GM19238 (cell line): ENCODE results near the gene LRRIQ4.

Source experiments
- DNase-seq: peaks from one replicate; pipeline ENCODE4 v3.0.0; 2011; ENCODE audit warnings: low spot score; ENCODE audit not compliant: insufficient read length

LRRIQ4 gene

GRCh38 chr3:169809230-169809795 lies 3.4 kb upstream of the LRRIQ4 start:
- no peak for DNase-seq

GRCh38 chr3:169811631-169812331 lies 889 bp upstream of the LRRIQ4 start:
- no peak for DNase-seq

GRCh38 chr3:169813278-169813677 lies 608 bp downstream of the LRRIQ4 start:
- no peak for DNase-seq

GRCh38 chr3:169813757-169814517 lies 1.3 kb downstream of the LRRIQ4 start:
- peak; percentile 46 for DNase-seq

GRCh38 chr3:169815590-169816150 lies 3.0 kb downstream of the LRRIQ4 start:
- no peak for DNase-seq

GRCh38 chr3:169818316-169818715 lies 5.6 kb downstream of the LRRIQ4 start:
- no peak for DNase-seq

- no peak for DNase-seq
Observed at GRCh38 chr3:169822091-169822490, 9.4 kb downstream of the LRRIQ4 start.

GRCh38 chr3:169822540-169822939 lies 9.9 kb downstream of the LRRIQ4 start:
- no peak for DNase-seq

GRCh38 chr3:169822983-169823382 lies 10.3 kb downstream of the LRRIQ4 start:
- DNase-seq = no peak

GRCh38 chr3:169825316-169825715 lies 12.6 kb downstream of the LRRIQ4 start:
- no peak for DNase-seq

- DNase-seq = no peak
Observed at GRCh38 chr3:169827712-169828111, 15.0 kb downstream of the LRRIQ4 start.

GRCh38 chr3:169835533-169835932 lies 22.9 kb downstream of the LRRIQ4 start:
- no peak for DNase-seq

- DNase-seq = no peak
Observed at GRCh38 chr3:169836078-169836941, 23.6 kb downstream of the LRRIQ4 start.

- DNase-seq = no peak
Observed at GRCh38 chr3:169836942-169837275, 24.2 kb downstream of the LRRIQ4 start.

- no peak for DNase-seq
Observed at GRCh38 chr3:169838511-169839030, 25.9 kb downstream of the LRRIQ4 start.

- no peak for DNase-seq
Observed at GRCh38 chr3:169841171-169841570, 28.5 kb downstream of the LRRIQ4 start.

- no peak for DNase-seq
Observed at GRCh38 chr3:169842960-169843359, 30.3 kb downstream of the LRRIQ4 start.

- DNase-seq = no peak
Observed at GRCh38 chr3:169846458-169847193, 34.0 kb downstream of the LRRIQ4 start.

GRCh38 chr3:169847896-169848295 lies 35.2 kb downstream of the LRRIQ4 start:
- DNase-seq = no peak

- no peak for DNase-seq
Observed at GRCh38 chr3:169848741-169849140, 36.1 kb downstream of the LRRIQ4 start.
